HEK293 (cell line): ENCODE results near the gene SLC39A12.

ENCODE experiments used
- CTCF ChIA-PET: fragments of 350-600 bp; formaldehyde crosslinking; extraction: SDS; loops from one replicate; lab custom pipeline; 2021; ENCODE audit warnings: antibody characterized with exemption; lab: Yijun Ruan, JAX
- POLR2A ChIA-PET: fragments of 300-600 bp; formaldehyde crosslinking; extraction: SDS; loops from one replicate; lab custom pipeline; 2020; ENCODE audit warnings: antibody characterized with exemption, inconsistent platforms; lab: Yijun Ruan, JAX
- H3K27ac ChIP-seq: fragments of 200-500 bp; sonication (Bioruptor generic); 2 replicates; pipeline ENCODE4 v1.5.1; 2014; ENCODE audit warnings: low read depth, low read length, control low read depth, inconsistent platforms; ENCODE audit errors: extremely low read depth
- H3K36me3 ChIP-seq, 2 experiments: fragments of 200-500 bp in 1 of 2; sonication (Bioruptor generic) in 1 of 2; 1 replicate in 1 of 2; 2 replicates in 1 of 2; pipeline ENCODE4 v1.5.1; 2014 to 2017; ENCODE audit warnings: inconsistent platforms in 2 of 2, low read length in 2 of 2; ENCODE audit not compliant: control insufficient read depth in 2 of 2, insufficient read depth in 1 of 2
- H3K4me1 ChIP-seq: fragments of 200-500 bp; sonication (Bioruptor generic); 2 replicates; pipeline ENCODE4 v1.5.1; 2014; ENCODE audit warnings: mild to moderate bottlenecking, low read length, inconsistent platforms; ENCODE audit not compliant: control insufficient read depth, insufficient read depth
- H3K4me3 ChIP-seq: 2 replicates; pipeline ENCODE4 v1.5.1; 2011; ENCODE audit warnings: low read depth, mild to moderate bottlenecking, control low read depth, low read length, moderate library complexity
- H3K9me3 ChIP-seq: fragments of 200-500 bp; sonication (Bioruptor generic); 2 replicates; pipeline ENCODE4 v1.5.1; 2014; ENCODE audit warnings: low read depth, low read length, inconsistent platforms; ENCODE audit not compliant: control insufficient read depth, insufficient read depth
- CTCF ChIP-seq: fragments of 450-650 bp; formaldehyde crosslinking; IDR thresholded peaks from 2 replicates; pipeline ENCODE4 v1.5.1; 2016; ENCODE audit warnings: missing biosample characterization, missing genetic modification characterization
- FEZF1 ChIP-seq: fragments of 450-650 bp; formaldehyde crosslinking; IDR thresholded peaks from 2 replicates; pipeline ENCODE4 v1.5.1; 2016; ENCODE audit warnings: missing biosample characterization, missing genetic modification characterization
- GLIS2 ChIP-seq: fragments of 450-650 bp; formaldehyde crosslinking; IDR thresholded peaks from 2 replicates; pipeline ENCODE4 v1.5.1; 2016; ENCODE audit warnings: missing biosample characterization, missing genetic modification characterization
- KLF10 ChIP-seq: fragments of 450-650 bp; IDR thresholded peaks from 2 replicates; pipeline ENCODE4 v1.5.1; 2018; ENCODE audit warnings: missing biosample characterization, mild to moderate bottlenecking, missing genetic modification characterization
- KLF8 ChIP-seq: fragments of 450-650 bp; formaldehyde crosslinking; IDR thresholded peaks from 2 replicates; pipeline ENCODE4 v1.5.1; 2016; ENCODE audit warnings: missing biosample characterization, missing genetic modification characterization
- KLF9 ChIP-seq: fragments of 450-650 bp; formaldehyde crosslinking; IDR thresholded peaks from 2 replicates; pipeline ENCODE4 v1.5.1; 2016; ENCODE audit warnings: missing biosample characterization, missing genetic modification characterization, low read depth
- MYNN ChIP-seq: fragments of 450-650 bp; formaldehyde crosslinking; IDR thresholded peaks from 2 replicates; pipeline ENCODE4 v1.5.1; 2016; ENCODE audit warnings: missing biosample characterization, missing genetic modification characterization, borderline replicate concordance
- PRDM6 ChIP-seq: fragments of 450-650 bp; formaldehyde crosslinking; IDR thresholded peaks from 2 replicates; pipeline ENCODE4 v1.5.1; 2017; ENCODE audit warnings: missing biosample characterization, missing genetic modification characterization
- SETDB1 ChIP-seq: IDR thresholded peaks from one replicate; pipeline ENCODE4 v1.6.1; 2017; ENCODE audit warnings: mild to moderate bottlenecking, low read length, moderate library complexity, mixed read lengths; ENCODE audit not compliant: insufficient read length
- SP3 ChIP-seq: fragments of 450-650 bp; formaldehyde crosslinking; IDR thresholded peaks from 2 replicates; pipeline ENCODE4 v1.5.1; 2016; ENCODE audit warnings: missing biosample characterization, missing genetic modification characterization
- TCF7L2 ChIP-seq: IDR thresholded peaks from 2 replicates; pipeline ENCODE4 v1.6.1; 2011; ENCODE audit warnings: low read depth, mild to moderate bottlenecking, inconsistent platforms, low read length, moderate library complexity, borderline replicate concordance
- ZFP37 ChIP-seq: fragments of 450-650 bp; formaldehyde crosslinking; IDR thresholded peaks from 2 replicates; pipeline ENCODE4 v1.5.1; 2016; ENCODE audit warnings: missing biosample characterization, missing genetic modification characterization
- ZNF146 ChIP-seq: fragments of 450-650 bp; formaldehyde crosslinking; IDR thresholded peaks from 2 replicates; pipeline ENCODE4 v1.5.1; 2016; ENCODE audit warnings: missing biosample characterization, missing genetic modification characterization
- ZNF202 ChIP-seq: fragments of 450-650 bp; formaldehyde crosslinking; IDR thresholded peaks from 2 replicates; pipeline ENCODE4 v1.5.1; 2016; ENCODE audit warnings: missing biosample characterization, missing genetic modification characterization, borderline replicate concordance
- ZNF214 ChIP-seq: fragments of 450-650 bp; formaldehyde crosslinking; IDR thresholded peaks from 2 replicates; pipeline ENCODE4 v1.5.1; 2017; ENCODE audit warnings: missing biosample characterization, mild to moderate bottlenecking, missing genetic modification characterization, borderline replicate concordance
- ZNF266 ChIP-seq: fragments of 450-650 bp; formaldehyde crosslinking; IDR thresholded peaks from 2 replicates; pipeline ENCODE4 v1.5.1; 2016; ENCODE audit warnings: missing biosample characterization, missing genetic modification characterization, low read depth
- ZNF488 ChIP-seq: fragments of 450-650 bp; formaldehyde crosslinking; IDR thresholded peaks from 2 replicates; pipeline ENCODE4 v1.5.1; 2016; ENCODE audit warnings: missing biosample characterization, missing genetic modification characterization
- ZNF544 ChIP-seq: fragments of 450-650 bp; formaldehyde crosslinking; IDR thresholded peaks from 2 replicates; pipeline ENCODE4 v1.5.0; 2017; ENCODE audit warnings: missing biosample characterization, missing genetic modification characterization
- ZNF610 ChIP-seq: fragments of 450-650 bp; formaldehyde crosslinking; IDR thresholded peaks from 2 replicates; pipeline ENCODE4 v1.5.1; 2016; ENCODE audit warnings: missing biosample characterization, missing genetic modification characterization, borderline replicate concordance
- ZNF664 ChIP-seq: fragments of 450-650 bp; formaldehyde crosslinking; IDR thresholded peaks from 2 replicates; pipeline ENCODE4 v1.5.1; 2016; ENCODE audit warnings: missing biosample characterization, missing genetic modification characterization
- ZNF677 ChIP-seq: fragments of 450-650 bp; IDR thresholded peaks from 2 replicates; pipeline ENCODE4 v1.5.0; 2018; ENCODE audit warnings: missing biosample characterization, mild to moderate bottlenecking, missing genetic modification characterization, moderate library complexity
- ZNF701 ChIP-seq: fragments of 450-650 bp; formaldehyde crosslinking; IDR thresholded peaks from 2 replicates; pipeline ENCODE4 v1.5.1; 2016; ENCODE audit warnings: missing biosample characterization, missing genetic modification characterization

Gene SLC39A12

GRCh38 chr10:17984563-17984962 lies 32.8 kb downstream of the SLC39A12 start:
- Histone ChIP-seq H3K36me3 (no peaks in the 10 kb centered on the region), H3K27ac (no peak overlapping the region), H3K4me3 (no peak overlapping the region), H3K9me3 (no peaks in the 10 kb centered on the region), H3K4me1 (peaks cover 4% of the 10 kb centered on the region)
- ChIA-PET POLR2A (no interaction called here), CTCF (interaction anchor here (0.6 kb wide), 1 partner anchor 189 kb away, joined by 3 read pairs; no protein-coding TSS in a partner anchor)
- TF ChIP-seq ZNF202, result no peak
- TF ChIP-seq ZNF214 (tag by site-specific recombination), result no peak

- POLR2A ChIA-PET, result no interaction called here
- no peak overlapping the region for H3K27ac ChIP-seq
- no peaks in the 10 kb centered on the region for H3K36me3 ChIP-seq
- H3K4me3 ChIP-seq, result no peak overlapping the region
- no peaks in the 10 kb centered on the region for H3K4me1 ChIP-seq
- CTCF ChIA-PET, result no interaction called here
- TF ChIP-seq ZNF266 (no peak), KLF10 (tag by site-specific recombination) (no peak), TCF7L2 (no peak), SETDB1 (no peak), ZNF544 (tag by site-specific recombination) (no peak), ZNF701 (tag by site-specific recombination) (no peak), SP3 (tag by site-specific recombination) (no peak)
- no peaks in the 10 kb centered on the region for H3K9me3 ChIP-seq
Measured at GRCh38 chr10:17989908-17990767, 38.4 kb downstream of the SLC39A12 start.

- no peak overlapping the region for H3K27ac ChIP-seq
- CTCF ChIA-PET, result no interaction called here
- no peaks in the 10 kb centered on the region for H3K4me1 ChIP-seq
- POLR2A ChIA-PET, result no interaction called here
- H3K4me3 ChIP-seq, result no peak overlapping the region
- TF ChIP-seq CTCF (no peak), ZFP37 (no peak), PRDM6 (tag by site-specific recombination) (no peak), ZNF610 (tag by site-specific recombination) (no peak), FEZF1 (tag by site-specific recombination) (no peak), ZNF677 (tag by site-specific recombination) (no peak), GLIS2 (tag by site-specific recombination) (no peak), ZNF664 (tag by site-specific recombination) (no peak), KLF9 (tag by site-specific recombination) (no peak), ZNF146 (no peak), MYNN (tag by site-specific recombination) (no peak), KLF8 (tag by site-specific recombination) (no peak), ZNF488 (no peak)
- H3K36me3 ChIP-seq, result no peaks in the 10 kb centered on the region
- no peaks in the 10 kb centered on the region for H3K9me3 ChIP-seq
Measured at GRCh38 chr10:17992266-17992665, 40.5 kb downstream of the SLC39A12 start.
